ENCODE data around the gene RIPK1.

DNA sequence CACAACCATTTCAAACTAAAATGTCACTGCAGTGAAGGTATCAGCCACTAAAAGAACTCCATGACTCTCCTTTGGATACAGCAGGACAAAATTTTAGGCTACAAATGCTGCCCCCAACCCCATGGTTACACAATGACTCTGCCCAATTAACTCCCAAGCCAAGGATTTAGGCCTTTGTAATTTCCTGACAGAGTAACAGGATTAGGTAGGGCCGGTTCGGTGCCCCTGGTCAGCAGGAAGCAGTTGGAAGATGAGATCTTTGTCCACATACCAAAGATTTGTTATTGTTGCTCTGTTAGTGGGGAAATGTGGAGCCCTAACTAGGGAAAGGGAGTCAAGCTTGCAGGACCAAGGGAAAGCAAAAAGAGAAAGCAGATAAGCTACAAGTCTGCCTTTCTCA, 26.7 kb upstream of the RIPK1 start:
- TF ChIP-seq, protein P1, sequence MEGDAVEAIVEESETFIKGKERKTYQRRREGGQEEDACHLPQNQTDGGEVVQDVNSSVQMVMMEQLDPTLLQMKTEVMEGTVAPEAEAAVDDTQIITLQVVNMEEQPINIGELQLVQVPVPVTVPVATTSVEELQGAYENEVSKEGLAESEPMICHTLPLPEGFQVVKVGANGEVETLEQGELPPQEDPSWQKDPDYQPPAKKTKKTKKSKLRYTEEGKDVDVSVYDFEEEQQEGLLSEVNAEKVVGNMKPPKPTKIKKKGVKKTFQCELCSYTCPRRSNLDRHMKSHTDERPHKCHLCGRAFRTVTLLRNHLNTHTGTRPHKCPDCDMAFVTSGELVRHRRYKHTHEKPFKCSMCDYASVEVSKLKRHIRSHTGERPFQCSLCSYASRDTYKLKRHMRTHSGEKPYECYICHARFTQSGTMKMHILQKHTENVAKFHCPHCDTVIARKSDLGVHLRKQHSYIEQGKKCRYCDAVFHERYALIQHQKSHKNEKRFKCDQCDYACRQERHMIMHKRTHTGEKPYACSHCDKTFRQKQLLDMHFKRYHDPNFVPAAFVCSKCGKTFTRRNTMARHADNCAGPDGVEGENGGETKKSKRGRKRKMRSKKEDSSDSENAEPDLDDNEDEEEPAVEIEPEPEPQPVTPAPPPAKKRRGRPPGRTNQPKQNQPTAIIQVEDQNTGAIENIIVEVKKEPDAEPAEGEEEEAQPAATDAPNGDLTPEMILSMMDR (IDR thresholded peaks at IDR 0.05; ENCODE audit: control extremely low read depth in 1 of 3, insufficient read depth in 1 of 3, low read depth in 1 of 3, low read length in 3 of 3): no peak
- TF ChIP-seq POLR2AphosphoS5 (IDR thresholded peaks at IDR 0.05; ENCODE audit: low read depth, low read length) (no peak), TAF1 (IDR thresholded peaks at IDR 0.05; ENCODE audit: low read depth, low read length) (no peak)
